Activated CD4-positive, alpha-beta memory T cell treated with anti-CD3 and anti-CD28 coated beads for 36 hours (primary cell): ENCODE data around the gene FRMD4A. TPM values are rescaled to one million over a fixed set of nuclear protein-coding genes. Genes with fewer than 3 reads are reported as not detected.

Experiments
- CTCF ChIA-PET: fragments of 350-600 bp; sonication (Branson Sonifier 250); formaldehyde crosslinking; loops from one replicate; lab custom pipeline; 2021; ENCODE audit warnings: antibody characterized with exemption, inconsistent platforms; lab: Charles Lee
- POLR2A ChIA-PET: fragments of 350-600 bp; sonication (Branson Sonifier 250); formaldehyde crosslinking; loops from one replicate; lab custom pipeline; 2021; ENCODE audit warnings: antibody characterized with exemption; lab: Charles Lee
- DNase-seq: peaks from one replicate; pipeline ENCODE4 v3.0.0-alpha.2; 2020
- H3K27ac Mint-ChIP-seq: one replicate; pipeline ENCODE4 v1.8.0; 2021; ENCODE audit warnings: mixed read lengths
- H3K27me3 Mint-ChIP-seq: one replicate; pipeline ENCODE4 v1.8.0; 2021; ENCODE audit warnings: mixed read lengths
- H3K36me3 Mint-ChIP-seq: one replicate; pipeline ENCODE4 v1.8.0; 2021; ENCODE audit warnings: mixed read lengths
- H3K4me1 Mint-ChIP-seq: one replicate; pipeline ENCODE4 v1.8.0; 2021; ENCODE audit warnings: low read depth, mixed read lengths
- H3K4me3 Mint-ChIP-seq: one replicate; pipeline ENCODE4 v1.8.0; 2021; ENCODE audit warnings: mild to moderate bottlenecking, mixed read lengths
- H3K9me3 Mint-ChIP-seq: one replicate; pipeline ENCODE4 v1.8.0; 2021; ENCODE audit warnings: mixed read lengths
- intact Hi-C: fragments of 100-400 bp; cut with micrococcal nuclease; formaldehyde crosslinking; loops from one replicate; pipeline ENCODE4 v1.15.1; 2023
- total RNA-seq, 2 experiments: library from RNA; stranded (reverse); gene quantifications; one replicate each; pipeline ENCODE4 v1.2.3, GENCODE V29; 2021

Gene FRMD4A
- total RNA-seq, 2 experiments from 2014 or later: 0.31 to 1.7 TPM

- H3K27ac Mint-ChIP-seq: no peak overlapping the region
Measured at GRCh38 chr10:14022954-14023672, 307.6 kb downstream of the FRMD4A start.

DNA sequence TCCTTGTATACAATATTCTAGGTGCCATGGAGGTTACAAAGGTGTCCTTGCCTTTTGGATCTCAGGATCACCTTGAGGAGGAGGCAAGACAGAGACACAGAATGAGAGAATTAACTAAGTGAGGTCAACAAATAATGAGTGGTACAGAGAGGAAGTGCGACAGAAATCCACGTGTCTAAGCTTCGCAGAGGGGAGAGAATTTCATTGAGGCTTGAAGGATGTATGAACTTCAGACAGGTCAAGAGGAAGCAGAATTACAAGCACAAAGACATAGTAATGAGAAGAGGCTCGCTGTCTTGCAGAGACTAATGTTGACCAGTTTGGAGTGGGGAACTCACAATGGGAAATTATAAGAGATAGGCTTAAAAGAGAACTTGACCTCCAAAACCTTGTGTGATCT, 308.7 kb downstream of the FRMD4A start:
- H3K9me3 Mint-ChIP-seq: peaks cover 8% of the 10 kb centered on the region
- no peak for DNase-seq
- H3K4me3 Mint-ChIP-seq: no peak overlapping the region
- no peak overlapping the region for H3K27ac Mint-ChIP-seq
- intact Hi-C loops: no loop called here
- ChIA-PET CTCF (no interaction called here), POLR2A (no interaction called here)
- H3K27me3 Mint-ChIP-seq: peaks cover 9% of the 10 kb centered on the region
- H3K4me1 Mint-ChIP-seq: peaks cover 10% of the 10 kb centered on the region
- peaks cover 6% of the 10 kb centered on the region for H3K36me3 Mint-ChIP-seq

More at GRCh38 chr10:14022954-14023672, 307.6 kb downstream of the FRMD4A start:
- Mint-ChIP-seq H3K4me1 (peaks cover 10% of the 10 kb centered on the region), H3K27me3 (peaks cover 9% of the 10 kb centered on the region), H3K4me3 (no peak overlapping the region), H3K36me3 (peaks cover 6% of the 10 kb centered on the region), H3K9me3 (peaks cover 8% of the 10 kb centered on the region)
- DNase-seq: no peak
- ChIA-PET POLR2A (no interaction called here), CTCF (interaction anchor here (1.2 to 1.4 kb wide), 2 partner anchors 9 to 11 kb away, joined by 3 to 4 read pairs; no protein-coding TSS in a partner anchor)
- intact Hi-C loops: no loop called here

DNA sequence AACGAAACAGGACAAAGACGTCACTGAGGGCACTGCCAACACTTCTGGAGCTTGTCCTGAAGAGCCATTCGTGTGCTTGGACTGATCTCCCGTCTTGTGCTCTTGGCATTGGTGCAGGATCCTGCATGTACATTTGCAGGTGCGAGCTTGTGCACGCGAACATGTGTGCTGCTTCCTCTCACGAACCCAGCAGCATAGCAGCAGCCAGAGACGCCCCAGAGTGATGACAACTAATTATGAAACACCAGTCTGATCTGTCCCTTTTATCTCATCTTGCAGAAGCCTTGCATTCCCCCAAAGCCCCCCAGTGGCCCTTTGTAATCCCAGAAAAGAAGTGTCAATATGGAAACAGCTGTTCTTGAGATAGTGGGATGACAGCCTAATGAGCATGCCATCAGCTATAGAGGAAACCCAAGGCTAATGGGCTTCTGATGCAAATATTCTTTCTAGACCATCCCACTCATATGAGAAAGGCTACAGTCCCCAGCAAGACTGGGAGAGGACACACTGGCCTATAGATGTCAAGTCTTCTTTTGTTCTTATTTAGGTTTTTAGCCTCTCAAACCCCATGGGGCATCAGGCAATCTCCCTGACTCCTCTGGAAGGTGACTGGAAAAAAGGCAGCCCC, 310.6 kb downstream of the FRMD4A start:
- Mint-ChIP-seq H3K4me1 (peaks cover 22% of the 10 kb centered on the region), H3K4me3 (no peak overlapping the region), H3K27ac (no peak overlapping the region), H3K36me3 (peaks cover 6% of the 10 kb centered on the region), H3K9me3 (peaks cover 8% of the 10 kb centered on the region), H3K27me3 (peaks cover 7% of the 10 kb centered on the region)
- intact Hi-C loops: no loop called here
- CTCF ChIA-PET: no interaction called here
- POLR2A ChIA-PET: no interaction called here
- DNase-seq: no peak

- no peak for DNase-seq
- POLR2A ChIA-PET: no interaction called here
- Mint-ChIP-seq H3K27me3 (peaks cover 5% of the 10 kb centered on the region), H3K4me3 (no peak overlapping the region), H3K36me3 (peaks cover 6% of the 10 kb centered on the region), H3K4me1 (peaks cover 12% of the 10 kb centered on the region), H3K9me3 (peaks cover 8% of the 10 kb centered on the region), H3K27ac (no peak overlapping the region)
- intact Hi-C loops: no loop called here
- CTCF ChIA-PET: no interaction called here
Measured at GRCh38 chr10:14017467-14017866, 313.3 kb downstream of the FRMD4A start.

GRCh38 chr10:14016931-14017333, 313.8 kb downstream of the FRMD4A start:
- Mint-ChIP-seq H3K4me3 (no peak overlapping the region), H3K4me1 (peaks cover 12% of the 10 kb centered on the region), H3K36me3 (peaks cover 6% of the 10 kb centered on the region), H3K27ac (no peak overlapping the region), H3K27me3 (peaks cover 4% of the 10 kb centered on the region), H3K9me3 (peaks cover 8% of the 10 kb centered on the region)
- ChIA-PET CTCF (interaction anchor here (0.7 kb wide), 1 partner anchor 18 kb away, joined by 3 read pairs; no protein-coding TSS in a partner anchor), POLR2A (no interaction called here)
- no peak for DNase-seq
- intact Hi-C loops: no loop called here

DNA sequence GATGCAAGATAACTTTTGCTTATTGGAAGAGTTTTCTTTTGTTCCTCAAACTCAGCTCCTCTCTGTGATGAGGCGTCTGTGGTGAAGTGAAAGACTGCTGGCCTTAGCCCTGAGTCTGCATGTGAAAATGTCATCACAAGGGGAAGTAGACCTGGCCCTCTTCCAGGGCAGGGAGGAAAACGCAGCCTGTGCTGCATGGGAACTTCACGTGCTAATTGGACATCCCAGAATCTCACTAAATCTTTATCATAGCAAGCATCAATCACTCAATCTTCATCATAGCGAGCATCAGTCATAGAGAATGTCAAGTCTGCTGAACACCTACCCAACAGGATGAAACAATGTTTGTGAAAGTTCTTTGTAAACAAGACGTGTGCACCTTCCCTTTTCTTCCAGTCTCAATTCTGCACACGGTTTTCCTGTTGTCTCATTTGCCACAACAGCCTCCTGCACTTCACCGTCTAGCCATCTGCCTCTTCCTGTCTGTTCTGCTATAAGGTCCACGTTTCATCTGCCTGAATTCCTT, 314.6 kb downstream of the FRMD4A start:
- POLR2A ChIA-PET: no interaction called here
- no peak for DNase-seq
- Mint-ChIP-seq H3K27ac (no peak overlapping the region), H3K36me3 (peaks cover 6% of the 10 kb centered on the region), H3K4me1 (peaks cover 12% of the 10 kb centered on the region), H3K27me3 (peaks cover 4% of the 10 kb centered on the region), H3K4me3 (no peak overlapping the region), H3K9me3 (peaks cover 8% of the 10 kb centered on the region)
- intact Hi-C loops: no loop called here
- CTCF ChIA-PET: no interaction called here

GRCh38 chr10:14014423-14014822, 316.3 kb downstream of the FRMD4A start:
- intact Hi-C loops: no loop called here
- peaks cover 8% of the 10 kb centered on the region for H3K9me3 Mint-ChIP-seq
- DNase-seq: no peak
- peaks cover 2% of the 10 kb centered on the region for H3K27me3 Mint-ChIP-seq
- H3K4me3 Mint-ChIP-seq: no peak overlapping the region
- ChIA-PET POLR2A (no interaction called here), CTCF (no interaction called here)
- H3K4me1 Mint-ChIP-seq: peaks cover 22% of the 10 kb centered on the region
- H3K36me3 Mint-ChIP-seq: peaks cover 6% of the 10 kb centered on the region
- no peak overlapping the region for H3K27ac Mint-ChIP-seq

DNA sequence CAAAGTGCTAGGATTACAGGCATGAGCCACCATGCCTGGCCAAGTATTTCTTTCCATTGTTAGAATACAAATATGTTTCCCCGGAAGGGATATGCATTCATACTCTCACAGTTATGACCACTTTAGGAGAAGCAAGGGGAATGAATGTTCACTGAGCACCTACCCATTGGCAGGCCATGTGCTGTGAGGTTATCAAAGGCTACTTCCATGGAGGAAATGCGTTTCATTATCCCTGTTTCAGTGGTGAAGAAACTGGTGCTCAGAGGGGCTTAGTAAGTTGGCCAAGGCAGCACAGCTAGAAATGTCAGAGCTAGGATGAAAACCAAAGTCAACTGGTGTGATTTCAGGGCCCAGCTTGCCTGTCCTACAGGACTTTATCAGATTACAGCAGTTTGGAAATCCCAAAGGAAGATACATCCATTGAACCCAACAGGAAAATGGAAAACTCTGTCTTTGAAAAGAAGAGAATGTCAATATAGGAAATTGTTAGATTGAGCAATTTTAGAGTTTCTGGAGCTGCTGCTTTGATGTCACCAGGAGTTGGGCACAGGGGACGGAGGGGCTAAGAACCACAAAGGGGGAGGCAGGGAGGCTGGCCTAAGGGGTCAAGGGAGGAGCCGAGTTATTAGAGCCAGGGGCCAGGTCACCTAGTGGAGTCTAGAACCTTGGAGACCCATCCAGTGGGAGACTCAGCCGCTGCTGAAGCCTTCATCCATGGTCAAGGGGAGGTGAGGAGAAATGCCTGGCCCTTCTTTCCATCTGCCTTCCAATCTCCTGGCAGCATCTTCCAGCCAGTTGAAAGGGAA, 319.8 kb downstream of the FRMD4A start:
- POLR2A ChIA-PET: no interaction called here
- intact Hi-C loops: no loop called here
- CTCF ChIA-PET: no interaction called here
- Mint-ChIP-seq H3K9me3 (no peaks in the 10 kb centered on the region), H3K4me3 (no peak overlapping the region), H3K36me3 (no peaks in the 10 kb centered on the region), H3K27ac (no peak overlapping the region), H3K27me3 (no peaks in the 10 kb centered on the region), H3K4me1 (peaks cover 32% of the 10 kb centered on the region)
- DNase-seq: no peak

GRCh38 chr10:14010101-14010558, 320.6 kb downstream of the FRMD4A start:
- POLR2A ChIA-PET: interaction anchor here (3.5 kb wide), 1 partner anchor 175 kb away, joined by 17 read pairs; no protein-coding TSS in a partner anchor
- intact Hi-C loops: no loop called here
- H3K36me3 Mint-ChIP-seq: no peaks in the 10 kb centered on the region
- CTCF ChIA-PET: no interaction called here
- H3K27ac Mint-ChIP-seq: peak overlapping the region; percentile 79
- peak overlapping the region; percentile 81 for H3K4me3 Mint-ChIP-seq
- peaks cover 27% of the 10 kb centered on the region for H3K4me1 Mint-ChIP-seq
- no peaks in the 10 kb centered on the region for H3K27me3 Mint-ChIP-seq
- no peaks in the 10 kb centered on the region for H3K9me3 Mint-ChIP-seq
- no peak for DNase-seq

- H3K27ac Mint-ChIP-seq: peak overlapping the region; percentile 79
- peaks cover 27% of the 10 kb centered on the region for H3K4me1 Mint-ChIP-seq
- H3K9me3 Mint-ChIP-seq: no peaks in the 10 kb centered on the region
- no peaks in the 10 kb centered on the region for H3K27me3 Mint-ChIP-seq
- H3K4me3 Mint-ChIP-seq: peak overlapping the region; percentile 81
- peak; percentile 80 for DNase-seq
- ChIA-PET POLR2A (interaction anchor here (3.5 kb wide), 1 partner anchor 176 kb away, joined by 17 read pairs; no protein-coding TSS in a partner anchor), CTCF (no interaction called here)
- intact Hi-C loops: loop anchor here (1.0 to 2.0 kb wide), 5 partner anchors 25 to 423 kb away; partner anchors contain the start of gene PRPF18
- H3K36me3 Mint-ChIP-seq: no peaks in the 10 kb centered on the region
Measured at GRCh38 chr10:14009371-14010100, 321.2 kb downstream of the FRMD4A start.

DNA sequence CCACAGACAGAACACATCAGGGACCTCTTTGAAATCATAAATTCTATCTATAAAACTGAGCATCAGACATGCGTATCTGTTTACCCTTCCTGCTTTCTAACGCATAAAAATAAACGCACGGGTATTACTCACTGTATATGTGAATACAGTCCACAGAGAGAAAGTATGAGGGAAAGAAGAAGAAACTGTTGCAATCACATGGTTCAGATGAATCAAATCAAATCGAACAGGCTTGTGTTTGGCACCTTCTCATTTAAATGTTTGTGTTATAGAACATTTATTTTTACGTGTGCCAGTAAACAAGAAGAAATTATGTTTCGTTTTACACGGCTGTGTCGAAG, 322.0 kb downstream of the FRMD4A start:
- H3K4me1 Mint-ChIP-seq: peaks cover 33% of the 10 kb centered on the region
- peak overlapping the region; percentile 81 for H3K4me3 Mint-ChIP-seq
- POLR2A ChIA-PET: interaction anchor here (3.5 kb wide), 1 partner anchor 177 kb away, joined by 17 read pairs; no protein-coding TSS in a partner anchor
- CTCF ChIA-PET: no interaction called here
- H3K27ac Mint-ChIP-seq: peak overlapping the region; percentile 11
- intact Hi-C loops: loop anchor here (1.0 to 2.0 kb wide), 5 partner anchors 24 to 422 kb away; partner anchors contain the start of gene PRPF18
- no peaks in the 10 kb centered on the region for H3K36me3 Mint-ChIP-seq
- H3K27me3 Mint-ChIP-seq: no peaks in the 10 kb centered on the region
- DNase-seq: no peak
- no peaks in the 10 kb centered on the region for H3K9me3 Mint-ChIP-seq
